Parathyroid adenoma (tissue), 2 donors: ENCODE measurements around the gene KLHL4.
"Not testable (repeated sequence)": the region's sequence is repeated elsewhere in the genome, so short reads cannot be mapped to it uniquely, and the experiment has no call there.

Source experiments
- H2AFZ ChIP-seq: fragments of 300-600 bp; sonication (generic); one replicate; pipeline ENCODE4 v1.7.0; 2017; ENCODE audit warnings: antibody characterized with exemption, mild to moderate bottlenecking
- H3K27ac ChIP-seq: fragments of 300-600 bp; sonication (generic); one replicate; pipeline ENCODE4 v1.7.0; 2017
- H3K27me3 ChIP-seq: fragments of 300-600 bp; sonication (generic); one replicate; pipeline ENCODE4 v1.7.0; 2017; ENCODE audit warnings: low read length; ENCODE audit not compliant: control insufficient read depth, insufficient read depth
- H3K36me3 ChIP-seq: fragments of 300-600 bp; sonication (generic); one replicate; pipeline ENCODE4 v1.7.0; 2017; ENCODE audit warnings: low read length; ENCODE audit not compliant: control insufficient read depth, insufficient read depth
- H3K4me1 ChIP-seq: fragments of 300-600 bp; sonication (generic); one replicate; pipeline ENCODE4 v1.7.0; 2017; ENCODE audit warnings: control low read depth
- H3K4me2 ChIP-seq: fragments of 300-600 bp; sonication (generic); one replicate; pipeline ENCODE4 v1.7.0; 2017; ENCODE audit warnings: low read length
- H3K4me3 ChIP-seq: fragments of 300-600 bp; sonication (generic); one replicate; pipeline ENCODE4 v1.7.0; 2017; ENCODE audit warnings: low read depth, low read length
- H3K79me2 ChIP-seq: fragments of 300-600 bp; sonication (generic); one replicate; pipeline ENCODE4 v1.7.0; 2017; ENCODE audit warnings: control low read depth
- H3K9ac ChIP-seq: fragments of 300-600 bp; sonication (generic); one replicate; pipeline ENCODE4 v1.7.0; 2017; ENCODE audit warnings: mild to moderate bottlenecking
- H3K9me3 ChIP-seq: fragments of 300-600 bp; sonication (generic); one replicate; pipeline ENCODE4 v1.7.0; 2017; ENCODE audit warnings: low read length; ENCODE audit not compliant: control insufficient read depth
- TF ChIP-seq, protein P1 (sequence below): fragments of 300-600 bp; sonication (generic); IDR thresholded peaks from one replicate; pipeline ENCODE4 v1.7.0; 2017; ENCODE audit warnings: antibody characterized with exemption, mild to moderate bottlenecking
- donor health status: primary hyperparathyroidism.

KLHL4 gene

DNA sequence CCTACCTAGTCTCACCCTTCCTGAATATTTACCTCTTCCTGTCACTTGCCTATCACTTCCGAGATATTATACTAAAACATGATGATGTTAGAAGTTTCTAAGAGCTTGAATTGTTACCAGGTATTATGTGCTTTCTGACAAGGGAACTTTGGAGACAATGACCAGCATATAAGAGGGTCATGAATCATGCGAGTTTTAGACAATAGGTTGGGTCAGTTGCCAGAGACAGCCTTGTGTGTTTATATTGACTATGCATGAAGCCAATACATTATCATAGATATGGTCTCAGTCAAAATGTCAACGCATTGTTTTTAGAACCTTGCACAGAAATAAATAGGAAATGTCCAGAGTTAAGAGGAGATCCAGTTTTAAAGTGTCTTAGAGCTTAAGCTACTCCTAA lies 116.8 kb downstream of the KLHL4 start:
- Histone ChIP-seq H3K27ac (no peak overlapping the region), H3K4me2 (no peak overlapping the region), H3K4me1 (no peaks in the 10 kb centered on the region), H3K36me3 (no peaks in the 10 kb centered on the region), H3K79me2 (no peaks in the 10 kb centered on the region), H3K4me3 (no peak overlapping the region), H3K9me3 (no peaks in the 10 kb centered on the region), H2AFZ (no peak overlapping the region), H3K9ac (no peak overlapping the region), H3K27me3 (no peaks in the 10 kb centered on the region)
- TF ChIP-seq, protein P1, sequence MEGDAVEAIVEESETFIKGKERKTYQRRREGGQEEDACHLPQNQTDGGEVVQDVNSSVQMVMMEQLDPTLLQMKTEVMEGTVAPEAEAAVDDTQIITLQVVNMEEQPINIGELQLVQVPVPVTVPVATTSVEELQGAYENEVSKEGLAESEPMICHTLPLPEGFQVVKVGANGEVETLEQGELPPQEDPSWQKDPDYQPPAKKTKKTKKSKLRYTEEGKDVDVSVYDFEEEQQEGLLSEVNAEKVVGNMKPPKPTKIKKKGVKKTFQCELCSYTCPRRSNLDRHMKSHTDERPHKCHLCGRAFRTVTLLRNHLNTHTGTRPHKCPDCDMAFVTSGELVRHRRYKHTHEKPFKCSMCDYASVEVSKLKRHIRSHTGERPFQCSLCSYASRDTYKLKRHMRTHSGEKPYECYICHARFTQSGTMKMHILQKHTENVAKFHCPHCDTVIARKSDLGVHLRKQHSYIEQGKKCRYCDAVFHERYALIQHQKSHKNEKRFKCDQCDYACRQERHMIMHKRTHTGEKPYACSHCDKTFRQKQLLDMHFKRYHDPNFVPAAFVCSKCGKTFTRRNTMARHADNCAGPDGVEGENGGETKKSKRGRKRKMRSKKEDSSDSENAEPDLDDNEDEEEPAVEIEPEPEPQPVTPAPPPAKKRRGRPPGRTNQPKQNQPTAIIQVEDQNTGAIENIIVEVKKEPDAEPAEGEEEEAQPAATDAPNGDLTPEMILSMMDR, result no peak

- no peaks in the 10 kb centered on the region for H3K36me3 ChIP-seq
- H3K4me3 ChIP-seq, result no peak overlapping the region
- H3K9ac ChIP-seq, result no peak overlapping the region
- no peak overlapping the region for H2AFZ ChIP-seq
- H3K9me3 ChIP-seq, result no peaks in the 10 kb centered on the region
- no peaks in the 10 kb centered on the region for H3K79me2 ChIP-seq
- no peak overlapping the region for H3K4me2 ChIP-seq
- no peaks in the 10 kb centered on the region for H3K4me1 ChIP-seq
- TF ChIP-seq, protein P1, result no peak
- no peaks in the 10 kb centered on the region for H3K27me3 ChIP-seq
- no peak overlapping the region for H3K27ac ChIP-seq
These were observed 118.9 kb downstream of the KLHL4 start for GRCh38 chrX:87636533-87636932.

GRCh38 chrX:87641439-87641838 lies 123.8 kb downstream of the KLHL4 start:
- H3K27ac ChIP-seq, H3K4me2 ChIP-seq, H3K9me3 ChIP-seq, H3K4me1 ChIP-seq, H3K4me3 ChIP-seq, H3K9ac ChIP-seq, H3K27me3 ChIP-seq, H3K36me3 ChIP-seq, H3K79me2 ChIP-seq, H2AFZ ChIP-seq: not testable (repeated sequence)

DNA sequence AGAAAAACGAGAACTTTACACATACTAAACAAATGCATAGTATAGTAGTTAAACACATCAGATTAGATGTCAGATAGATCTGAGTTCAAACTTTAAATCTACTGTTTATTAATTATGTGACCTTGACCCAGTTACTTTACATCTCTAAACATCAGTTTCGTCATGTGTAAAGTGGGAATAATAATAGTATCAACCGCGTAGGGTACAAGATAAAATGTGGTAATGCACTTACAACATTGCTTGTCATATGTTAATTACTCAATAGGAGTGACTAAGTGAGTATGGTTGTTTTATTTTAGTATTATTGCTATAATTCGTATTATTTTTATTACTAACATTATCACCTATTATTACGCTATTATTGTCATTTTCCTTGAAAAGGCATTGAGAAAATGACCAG lies 144.2 kb downstream of the KLHL4 start:
- H3K4me2 ChIP-seq, result no peak overlapping the region
- H3K4me1 ChIP-seq, result no peaks in the 10 kb centered on the region
- no peaks in the 10 kb centered on the region for H3K27me3 ChIP-seq
- TF ChIP-seq, protein P1, result no peak
- H3K27ac ChIP-seq, result no peak overlapping the region
- no peak overlapping the region for H3K9ac ChIP-seq
- no peaks in the 10 kb centered on the region for H3K9me3 ChIP-seq
- H3K4me3 ChIP-seq, result no peak overlapping the region
- no peaks in the 10 kb centered on the region for H3K79me2 ChIP-seq
- no peak overlapping the region for H2AFZ ChIP-seq
- H3K36me3 ChIP-seq, result no peaks in the 10 kb centered on the region

GRCh38 chrX:87663421-87663820 lies 145.8 kb downstream of the KLHL4 start:
- TF ChIP-seq, protein P1, result no peak
- Histone ChIP-seq H2AFZ (no peak overlapping the region), H3K4me2 (no peak overlapping the region), H3K4me1 (no peaks in the 10 kb centered on the region), H3K36me3 (no peaks in the 10 kb centered on the region), H3K9ac (no peak overlapping the region), H3K9me3 (no peaks in the 10 kb centered on the region), H3K4me3 (no peak overlapping the region), H3K27ac (no peak overlapping the region), H3K27me3 (no peaks in the 10 kb centered on the region), H3K79me2 (no peaks in the 10 kb centered on the region)
